ENCODE measurements around the gene THPO. TPM values are rescaled to one million over a fixed set of nuclear protein-coding genes. Genes with fewer than 3 reads are reported as not detected.

THPO gene
- total RNA-seq, 2 donors from 2014 or later: 1.4 to 1.7 TPM

DNA sequence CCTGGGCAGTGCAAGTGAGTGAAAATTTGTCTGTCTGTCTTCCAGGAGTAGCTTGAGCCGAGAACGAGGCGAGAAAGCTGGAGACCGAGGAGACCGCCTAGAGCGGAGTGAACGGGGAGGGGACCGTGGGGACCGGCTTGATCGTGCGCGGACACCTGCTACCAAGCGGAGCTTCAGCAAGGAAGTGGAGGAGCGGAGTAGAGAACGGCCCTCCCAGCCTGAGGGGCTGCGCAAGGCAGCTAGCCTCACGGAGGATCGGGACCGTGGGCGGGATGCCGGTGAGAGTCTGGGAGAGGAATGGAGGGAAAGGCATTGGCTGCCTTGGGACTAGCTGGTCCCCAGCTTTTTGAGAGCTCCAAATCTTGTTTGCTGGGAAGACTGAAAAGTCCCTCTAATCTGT, 50.8 kb downstream of the THPO start:
- WGBS, 2 experiments (ENCODE audit: insufficient coverage in 1 of 2, insufficient read length in 1 of 2): 98% methylated on average over 18 to 21 of the region's 21 CpGs
- Mint-ChIP-seq H3K27ac (peak overlapping the region; percentile 7), H3K36me3 (ENCODE audit: low read depth) (peaks cover 95% of the 10 kb centered on the region), H3K4me1 (no peaks in the 10 kb centered on the region), H3K4me3 (no peak overlapping the region), H3K9me3 (no peaks in the 10 kb centered on the region), H3K27me3 (ENCODE audit: insufficient read depth) (no peaks in the 10 kb centered on the region)
- H3K4me1 ChIP-seq (ENCODE audit: control insufficient read depth, insufficient read depth, low read length): no peaks in the 10 kb centered on the region
- H3K9ac ChIP-seq (ENCODE audit: extremely low read depth, low read length, poor library complexity, severe bottlenecking): no peak overlapping the region
- no peaks in the 10 kb centered on the region for H3K9me3 ChIP-seq (ENCODE audit: control insufficient read depth, low read length)
- DNase-seq: no peak
- no peaks in the 10 kb centered on the region for H3K27me3 ChIP-seq (ENCODE audit: control insufficient read depth, insufficient read depth, low read length, poor library complexity, severe bottlenecking)
- TF ChIP-seq, protein P1, sequence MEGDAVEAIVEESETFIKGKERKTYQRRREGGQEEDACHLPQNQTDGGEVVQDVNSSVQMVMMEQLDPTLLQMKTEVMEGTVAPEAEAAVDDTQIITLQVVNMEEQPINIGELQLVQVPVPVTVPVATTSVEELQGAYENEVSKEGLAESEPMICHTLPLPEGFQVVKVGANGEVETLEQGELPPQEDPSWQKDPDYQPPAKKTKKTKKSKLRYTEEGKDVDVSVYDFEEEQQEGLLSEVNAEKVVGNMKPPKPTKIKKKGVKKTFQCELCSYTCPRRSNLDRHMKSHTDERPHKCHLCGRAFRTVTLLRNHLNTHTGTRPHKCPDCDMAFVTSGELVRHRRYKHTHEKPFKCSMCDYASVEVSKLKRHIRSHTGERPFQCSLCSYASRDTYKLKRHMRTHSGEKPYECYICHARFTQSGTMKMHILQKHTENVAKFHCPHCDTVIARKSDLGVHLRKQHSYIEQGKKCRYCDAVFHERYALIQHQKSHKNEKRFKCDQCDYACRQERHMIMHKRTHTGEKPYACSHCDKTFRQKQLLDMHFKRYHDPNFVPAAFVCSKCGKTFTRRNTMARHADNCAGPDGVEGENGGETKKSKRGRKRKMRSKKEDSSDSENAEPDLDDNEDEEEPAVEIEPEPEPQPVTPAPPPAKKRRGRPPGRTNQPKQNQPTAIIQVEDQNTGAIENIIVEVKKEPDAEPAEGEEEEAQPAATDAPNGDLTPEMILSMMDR (conservative IDR thresholded peaks at IDR 0.05): no peak
- peaks cover 98% of the 10 kb centered on the region for H3K36me3 ChIP-seq (ENCODE audit: control insufficient read depth, insufficient read depth, low read length)
- no peak overlapping the region for H3K27ac ChIP-seq (ENCODE audit: low read depth, low read length)
- H3K4me3 ChIP-seq (ENCODE audit: low read length): no peak overlapping the region

DNA sequence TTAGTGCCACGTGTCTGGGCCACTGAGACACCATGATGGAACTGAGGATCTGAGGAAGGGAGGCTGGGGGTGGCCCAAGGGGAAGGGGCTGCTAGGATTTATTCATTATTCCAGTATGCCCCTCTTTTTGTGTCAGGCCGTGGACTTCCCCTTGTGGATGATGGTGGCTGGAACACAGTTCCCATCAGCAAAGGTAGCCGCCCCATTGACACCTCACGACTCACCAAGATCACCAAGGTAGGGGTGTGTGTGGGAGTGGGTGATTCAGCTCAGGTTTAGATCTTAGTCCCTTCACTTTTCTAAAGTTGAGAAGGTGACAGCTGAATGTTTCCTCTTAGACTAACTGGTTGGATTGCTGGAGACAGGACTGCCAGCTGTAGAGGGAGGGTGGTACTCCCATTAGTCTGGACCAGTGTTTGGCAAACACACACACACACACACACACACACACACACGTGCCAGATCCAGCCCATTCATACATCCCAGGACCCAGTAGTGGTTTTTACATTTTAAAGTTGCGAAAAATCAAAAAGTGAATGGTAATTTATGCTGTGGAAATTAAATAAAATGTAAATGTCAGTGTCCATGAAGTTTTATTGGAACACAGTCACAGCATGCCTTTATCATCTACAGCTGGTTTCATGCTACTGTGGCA, 52.2 kb downstream of the THPO start:
- DNase-seq: no peak
- Histone ChIP-seq H3K4me1 (ENCODE audit: control insufficient read depth, insufficient read depth, low read length) (no peaks in the 10 kb centered on the region), H3K9ac (ENCODE audit: extremely low read depth, low read length, poor library complexity, severe bottlenecking) (no peak overlapping the region), H3K4me3 (ENCODE audit: low read length) (no peak overlapping the region), H3K27me3 (ENCODE audit: control insufficient read depth, insufficient read depth, low read length, poor library complexity, severe bottlenecking) (no peaks in the 10 kb centered on the region), H3K36me3 (ENCODE audit: control insufficient read depth, insufficient read depth, low read length) (peaks cover 98% of the 10 kb centered on the region), H3K27ac (ENCODE audit: low read depth, low read length) (no peak overlapping the region), H3K9me3 (ENCODE audit: control insufficient read depth, low read length) (no peaks in the 10 kb centered on the region)
- no peaks in the 10 kb centered on the region for H3K9me3 Mint-ChIP-seq
- 94 to 95% methylated on average over 2 to 6 of the region's 6 CpGs for WGBS, 2 experiments (ENCODE audit: insufficient coverage in 1 of 2, insufficient read length in 1 of 2)
- H3K27ac Mint-ChIP-seq: no peak overlapping the region
- H3K4me1 Mint-ChIP-seq: no peaks in the 10 kb centered on the region
- TF ChIP-seq, protein P1 (conservative IDR thresholded peaks at IDR 0.05): no peak
- no peak overlapping the region for H3K4me3 Mint-ChIP-seq
- H3K36me3 Mint-ChIP-seq (ENCODE audit: low read depth): peaks cover 95% of the 10 kb centered on the region
- H3K27me3 Mint-ChIP-seq (ENCODE audit: insufficient read depth): no peaks in the 10 kb centered on the region

DNA sequence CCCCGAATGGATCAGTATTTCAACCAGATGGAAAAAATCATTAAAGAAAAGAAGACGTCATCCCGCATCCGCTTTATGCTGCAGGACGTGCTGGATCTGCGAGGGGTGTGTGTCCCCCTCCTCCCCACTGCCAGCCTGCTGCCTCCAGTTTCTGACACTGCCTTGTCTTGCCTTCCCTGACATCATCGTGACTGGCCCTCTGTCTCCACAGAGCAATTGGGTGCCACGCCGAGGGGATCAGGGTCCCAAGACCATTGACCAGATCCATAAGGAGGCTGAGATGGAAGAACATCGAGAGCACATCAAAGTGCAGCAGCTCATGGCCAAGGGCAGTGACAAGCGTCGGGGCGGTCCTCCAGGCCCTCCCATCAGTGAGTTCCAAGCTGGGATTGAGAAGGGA, 52.7 kb downstream of the THPO start:
- 95 to 100% methylated on average over 8 to 13 of the region's 13 CpGs for WGBS, 2 experiments (ENCODE audit: insufficient coverage in 1 of 2, insufficient read length in 1 of 2)
- no peaks in the 10 kb centered on the region for H3K9me3 ChIP-seq (ENCODE audit: control insufficient read depth, low read length)
- Mint-ChIP-seq H3K36me3 (ENCODE audit: low read depth) (peaks cover 96% of the 10 kb centered on the region), H3K27ac (no peak overlapping the region), H3K4me1 (no peaks in the 10 kb centered on the region), H3K4me3 (no peak overlapping the region), H3K9me3 (no peaks in the 10 kb centered on the region), H3K27me3 (ENCODE audit: insufficient read depth) (no peaks in the 10 kb centered on the region)
- peaks cover 100% of the 10 kb centered on the region for H3K36me3 ChIP-seq (ENCODE audit: control insufficient read depth, insufficient read depth, low read length)
- H3K4me1 ChIP-seq (ENCODE audit: control insufficient read depth, insufficient read depth, low read length): no peaks in the 10 kb centered on the region
- H3K4me3 ChIP-seq (ENCODE audit: low read length): no peak overlapping the region
- no peak for DNase-seq
- TF ChIP-seq, protein P1 (conservative IDR thresholded peaks at IDR 0.05): no peak
- no peak overlapping the region for H3K9ac ChIP-seq (ENCODE audit: extremely low read depth, low read length, poor library complexity, severe bottlenecking)
- no peaks in the 10 kb centered on the region for H3K27me3 ChIP-seq (ENCODE audit: control insufficient read depth, insufficient read depth, low read length, poor library complexity, severe bottlenecking)
- H3K27ac ChIP-seq (ENCODE audit: low read depth, low read length): no peak overlapping the region
